ENCODE results near the gene PCK1. TPM values are rescaled to one million over a fixed set of nuclear protein-coding genes. Genes with fewer than 3 reads are reported as not detected.

Gene PCK1
- total and polyA plus RNA-seq, 2 of the 13 experiments (the other 11 are each of a cell fraction or from before 2014, with no cell fraction given) = 6.5 to 12.6 TPM

GRCh38 chr20:57555457-57556184, 5.3 kb upstream of the PCK1 start (continued):
- TF ChIP-seq NFIC (IDR thresholded peaks at IDR 0.05; ENCODE audit: low read length) = peak; percentile 62; the same call in 1 of the 2 replicates
- no peak for TF ChIP-seq PREB (CRISPR knock-in tag; IDR thresholded peaks at IDR 0.05)
- TF ChIP-seq ZNF230 (CRISPR knock-in tag; IDR thresholded peaks at IDR 0.05) = 0 out of 2 replicates have a peak, but pooled peaks have one; percentile 34
- no peak for TF ChIP-seq AKNA (CRISPR knock-in tag; IDR thresholded peaks at IDR 0.05; ENCODE audit: borderline replicate concordance)
- 0 out of 2 replicates have a peak, but pooled peaks have one; percentile 46 for TF ChIP-seq UBTF (CRISPR knock-in tag; IDR thresholded peaks at IDR 0.05)
- TF ChIP-seq, protein P1, sequence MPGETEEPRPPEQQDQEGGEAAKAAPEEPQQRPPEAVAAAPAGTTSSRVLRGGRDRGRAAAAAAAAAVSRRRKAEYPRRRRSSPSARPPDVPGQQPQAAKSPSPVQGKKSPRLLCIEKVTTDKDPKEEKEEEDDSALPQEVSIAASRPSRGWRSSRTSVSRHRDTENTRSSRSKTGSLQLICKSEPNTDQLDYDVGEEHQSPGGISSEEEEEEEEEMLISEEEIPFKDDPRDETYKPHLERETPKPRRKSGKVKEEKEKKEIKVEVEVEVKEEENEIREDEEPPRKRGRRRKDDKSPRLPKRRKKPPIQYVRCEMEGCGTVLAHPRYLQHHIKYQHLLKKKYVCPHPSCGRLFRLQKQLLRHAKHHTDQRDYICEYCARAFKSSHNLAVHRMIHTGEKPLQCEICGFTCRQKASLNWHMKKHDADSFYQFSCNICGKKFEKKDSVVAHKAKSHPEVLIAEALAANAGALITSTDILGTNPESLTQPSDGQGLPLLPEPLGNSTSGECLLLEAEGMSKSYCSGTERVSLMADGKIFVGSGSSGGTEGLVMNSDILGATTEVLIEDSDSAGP (CRISPR knock-in tag; IDR thresholded peaks at IDR 0.05; ENCODE audit: borderline replicate concordance) = no peak
- peak; percentile 85 for TF ChIP-seq SKI (IDR thresholded peaks at IDR 0.05; ENCODE audit: partially characterized antibody)
- no peak for TF ChIP-seq ZNF296 (CRISPR knock-in tag; conservative IDR thresholded peaks at IDR 0.05)
- no peak for TF ChIP-seq LBX2 (CRISPR knock-in tag; IDR thresholded peaks at IDR 0.05; ENCODE audit: borderline replicate concordance)
- peak; percentile 43 for TF ChIP-seq RFX5 (IDR thresholded peaks at IDR 0.05; ENCODE audit: low read depth, low read length)
- TF ChIP-seq EED (CRISPR knock-in tag; IDR thresholded peaks at IDR 0.05) = no peak
- no peak for TF ChIP-seq SRSF1 (optimal IDR thresholded peaks at IDR 0.05; ENCODE audit: low read depth, low read length)
- TF ChIP-seq ZBTB37 (CRISPR knock-in tag; IDR thresholded peaks at IDR 0.05) = no peak
- TF ChIP-seq SRSF9 (IDR thresholded peaks at IDR 0.05; ENCODE audit: borderline replicate concordance, insufficient read depth, low read depth, low read length, poor library complexity, severe bottlenecking) = no peak
